Activated CD4-positive, alpha-beta memory T cell treated with anti-CD3 and anti-CD28 coated beads, Interleukin-2, amount 10 ng/mL, durations not matched to agents 7 days and 5 days (primary cell): ENCODE data around the gene CYP3A5. TPM values are rescaled to one million over a fixed set of nuclear protein-coding genes. Genes with fewer than 3 reads are reported as not detected.

Experiments used
- CTCF ChIA-PET: fragments of 350-600 bp; sonication (Branson Sonifier 250); formaldehyde crosslinking; loops from one replicate; lab custom pipeline; 2021; ENCODE audit warnings: antibody characterized with exemption, inconsistent platforms; lab: Charles Lee
- POLR2A ChIA-PET: fragments of 350-600 bp; sonication (Branson Sonifier 250); formaldehyde crosslinking; loops from one replicate; lab custom pipeline; 2021; ENCODE audit warnings: antibody characterized with exemption; lab: Charles Lee
- DNase-seq: peaks from one replicate; pipeline ENCODE4 v3.0.0-alpha.2; 2020
- H3K27ac Mint-ChIP-seq: one replicate; pipeline ENCODE4 v1.8.0; 2021; ENCODE audit warnings: mild to moderate bottlenecking, mixed read lengths
- H3K27me3 Mint-ChIP-seq: one replicate; pipeline ENCODE4 v1.8.0; 2021; ENCODE audit warnings: mixed read lengths
- H3K36me3 Mint-ChIP-seq: one replicate; pipeline ENCODE4 v1.8.0; 2021; ENCODE audit warnings: low read depth, mixed read lengths
- H3K4me1 Mint-ChIP-seq: one replicate; pipeline ENCODE4 v1.8.0; 2021; ENCODE audit warnings: mixed read lengths
- H3K4me3 Mint-ChIP-seq: one replicate; pipeline ENCODE4 v1.8.0; 2021; ENCODE audit warnings: mild to moderate bottlenecking, mixed read lengths
- H3K9me3 Mint-ChIP-seq: one replicate; pipeline ENCODE4 v1.8.0; 2021; ENCODE audit warnings: mixed read lengths
- total RNA-seq, 2 experiments: library from RNA; stranded (reverse); gene quantifications; one replicate each; pipeline ENCODE4 v1.2.3, GENCODE V29; 2021

CYP3A5 gene
- total RNA-seq, 2 experiments from 2014 or later, result not detected

GRCh38 chr7:99614495-99614894 is 65.3 kb downstream of the CYP3A5 start:
- CTCF ChIA-PET, result no interaction called here
- Mint-ChIP-seq H3K36me3 (peaks cover 20% of the 10 kb centered on the region), H3K4me1 (peaks cover 41% of the 10 kb centered on the region), H3K27ac (no peak overlapping the region), H3K27me3 (peaks cover 9% of the 10 kb centered on the region), H3K9me3 (no peaks in the 10 kb centered on the region), H3K4me3 (no peak overlapping the region)
- DNase-seq, result no peak
- POLR2A ChIA-PET, result interaction anchor here (2.5 to 3.7 kb wide), 2 partner anchors 10 to 56 kb away, joined by 19 to 42 read pairs; partner anchors contain the start of gene ZNF655

GRCh38 chr7:99607548-99607947 is 72.2 kb downstream of the CYP3A5 start:
- CTCF ChIA-PET, result interaction anchor here (0.6 kb wide), 1 partner anchor 380 kb away, joined by 4 read pairs; no protein-coding TSS in a partner anchor
- H3K4me1 Mint-ChIP-seq, result no peaks in the 10 kb centered on the region
- no peaks in the 10 kb centered on the region for H3K9me3 Mint-ChIP-seq
- DNase-seq, result no peak
- H3K27me3 Mint-ChIP-seq, result peaks cover 8% of the 10 kb centered on the region
- no peaks in the 10 kb centered on the region for H3K36me3 Mint-ChIP-seq
- H3K4me3 Mint-ChIP-seq, result no peak overlapping the region
- POLR2A ChIA-PET, result interaction anchor here (2.3 kb wide), 1 partner anchor 9 kb away, joined by 7 read pairs; the partner anchor contains the start of gene ZSCAN25
- H3K27ac Mint-ChIP-seq, result no peak overlapping the region

DNA sequence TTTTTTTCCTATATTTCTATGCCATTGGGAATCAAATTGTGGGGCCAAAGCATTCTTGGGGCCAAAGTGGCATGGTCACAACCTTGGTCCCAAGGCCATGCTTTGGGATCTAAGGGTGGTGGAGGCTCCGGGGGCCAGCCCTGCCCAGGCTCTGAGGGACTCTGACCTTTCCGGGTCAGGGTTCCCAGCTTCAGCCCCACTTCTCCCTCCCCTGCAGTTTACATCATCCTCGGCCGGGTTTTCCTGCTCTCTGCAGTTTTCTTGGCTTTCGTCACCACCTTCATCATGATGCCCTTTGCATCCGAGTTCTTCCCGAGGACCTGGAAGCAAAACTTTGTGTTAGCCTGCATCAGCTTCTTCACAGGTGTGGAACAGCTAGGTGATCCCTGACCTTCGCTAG is 73.3 kb downstream of the CYP3A5 start:
- H3K4me3 Mint-ChIP-seq, result no peak overlapping the region
- H3K36me3 Mint-ChIP-seq, result no peaks in the 10 kb centered on the region
- DNase-seq, result no peak
- POLR2A ChIA-PET, result interaction anchor here (2.3 kb wide), 1 partner anchor 10 kb away, joined by 7 read pairs; the partner anchor contains the start of gene ZSCAN25
- no peak overlapping the region for H3K27ac Mint-ChIP-seq
- no peaks in the 10 kb centered on the region for H3K4me1 Mint-ChIP-seq
- H3K27me3 Mint-ChIP-seq, result peaks cover 8% of the 10 kb centered on the region
- CTCF ChIA-PET, result no interaction called here
- no peaks in the 10 kb centered on the region for H3K9me3 Mint-ChIP-seq

DNA sequence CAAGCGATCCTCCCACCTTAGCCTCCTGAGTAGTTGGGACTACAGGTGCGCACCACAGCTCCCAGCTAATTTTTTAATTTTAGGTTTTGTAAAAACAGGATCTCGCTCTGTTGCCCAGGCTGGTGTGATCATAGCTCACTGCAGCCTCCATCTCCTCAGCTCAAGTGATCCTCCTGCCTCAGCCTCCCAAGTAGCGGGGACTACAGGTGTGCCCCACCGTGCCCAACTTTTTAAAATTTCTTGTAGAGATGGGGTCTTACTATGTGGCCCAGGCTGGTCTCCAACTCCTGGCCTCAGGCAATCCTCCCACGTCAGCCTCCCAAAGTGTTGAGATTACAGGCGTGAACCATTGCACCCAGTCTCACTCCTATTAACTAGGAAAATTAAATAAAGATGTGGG is 74.3 kb downstream of the CYP3A5 start:
- peaks cover 5% of the 10 kb centered on the region for H3K27me3 Mint-ChIP-seq
- H3K27ac Mint-ChIP-seq, result no peak overlapping the region
- no peaks in the 10 kb centered on the region for H3K4me1 Mint-ChIP-seq
- CTCF ChIA-PET, result no interaction called here
- no peak overlapping the region for H3K4me3 Mint-ChIP-seq
- H3K36me3 Mint-ChIP-seq, result no peaks in the 10 kb centered on the region
- H3K9me3 Mint-ChIP-seq, result no peaks in the 10 kb centered on the region
- DNase-seq, result no peak
- POLR2A ChIA-PET, result no interaction called here

- no peak for DNase-seq
- no peaks in the 10 kb centered on the region for H3K27me3 Mint-ChIP-seq
- no peaks in the 10 kb centered on the region for H3K9me3 Mint-ChIP-seq
- no peak overlapping the region for H3K27ac Mint-ChIP-seq
- no peaks in the 10 kb centered on the region for H3K36me3 Mint-ChIP-seq
- no peaks in the 10 kb centered on the region for H3K4me1 Mint-ChIP-seq
- CTCF ChIA-PET, result no interaction called here
- POLR2A ChIA-PET, result interaction anchor here (1.5 kb wide), 1 partner anchor 15 kb away, joined by 4 read pairs; the partner anchor contains the start of gene ZSCAN25
- no peak overlapping the region for H3K4me3 Mint-ChIP-seq
Observed at GRCh38 chr7:99601656-99602310, 78.0 kb downstream of the CYP3A5 start.

DNA sequence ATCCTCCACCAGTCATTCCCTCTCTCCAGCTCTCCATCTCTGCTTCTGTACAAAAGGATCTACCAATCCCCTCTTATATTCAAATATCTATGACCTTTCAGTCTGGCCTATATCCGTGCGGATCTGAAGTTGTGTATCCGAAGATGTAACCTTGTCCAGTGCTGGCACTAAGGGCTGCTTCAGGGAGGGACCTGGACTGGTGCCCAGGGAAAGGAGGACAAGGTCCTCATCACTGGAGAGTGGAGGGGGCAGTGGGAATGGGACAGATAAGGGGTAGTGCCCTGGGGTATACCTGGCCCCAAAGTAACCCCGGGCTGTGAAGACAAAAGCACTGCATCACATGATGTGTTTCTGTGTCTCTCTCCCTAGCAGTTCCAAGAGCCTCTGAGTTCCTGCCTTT is 80.0 kb downstream of the CYP3A5 start:
- Mint-ChIP-seq H3K4me3 (no peak overlapping the region), H3K4me1 (no peaks in the 10 kb centered on the region), H3K27ac (no peak overlapping the region), H3K27me3 (no peaks in the 10 kb centered on the region), H3K36me3 (no peaks in the 10 kb centered on the region), H3K9me3 (no peaks in the 10 kb centered on the region)
- ChIA-PET POLR2A (no interaction called here), CTCF (no interaction called here)
- DNase-seq, result no peak

Other genes with a start within 250 kb of the CYP3A5 start
- 1 to 10 TPM; 6.6 to 7.5 TPM for gene PTCD1, start 241.2 kb downstream of the CYP3A5 start, total RNA-seq
- 10 to 100 TPM; 64.1 to 66.2 TPM for gene CPSF4, start 241.1 kb downstream of the CYP3A5 start, total RNA-seq
- gene ATP5MF, start 213.8 kb downstream of the CYP3A5 start, total RNA-seq, result 100 to 1,000 TPM; 354 to 390 TPM
- 10 to 100 TPM; 19.4 to 21.8 TPM for gene ZNF789, start 207.1 kb downstream of the CYP3A5 start, total RNA-seq
- gene ZNF394, start 179.7 kb downstream of the CYP3A5 start, total RNA-seq, result 10 to 100 TPM; 64.4 to 65.3 TPM
- gene ZKSCAN5, start 175.3 kb downstream of the CYP3A5 start, total RNA-seq, result 10 to 100 TPM; 12.0 to 12.2 TPM
- 1 to 10 TPM; 5.0 to 5.1 TPM for gene FAM200A, start 127.9 kb downstream of the CYP3A5 start, total RNA-seq
- gene ZNF655, start 121.4 kb downstream of the CYP3A5 start, total RNA-seq, result 100 to 1,000 TPM; 102 to 103 TPM
- 1 to 10 TPM; 1.3 to 1.9 TPM for gene TMEM225B, start 81.7 kb downstream of the CYP3A5 start, total RNA-seq
- gene ZSCAN25, start 63.0 kb downstream of the CYP3A5 start, total RNA-seq, result 10 to 100 TPM; 27.7 TPM
- gene CYP3A7, start 55.2 kb upstream of the CYP3A5 start, total RNA-seq, result not detected
- not detected for gene CYP3A4, start 104.2 kb upstream of the CYP3A5 start, total RNA-seq
- gene CYP3A43, start 148.0 kb upstream of the CYP3A5 start, total RNA-seq, result not detected
- gene OR2AE1, start 197.0 kb upstream of the CYP3A5 start, total RNA-seq, result not detected
- 10 to 100 TPM; 28.9 to 29.5 TPM for gene TRIM4, start 239.5 kb upstream of the CYP3A5 start, total RNA-seq
- gene GJC3, start 249.6 kb upstream of the CYP3A5 start, total RNA-seq, result not detected